Measurements from ENCODE around the gene SUPT16H. TPM values are rescaled to one million over a fixed set of nuclear protein-coding genes. Genes with fewer than 3 reads are reported as not detected.
"Not testable (repeated sequence)": the region's sequence is repeated elsewhere in the genome, so short reads cannot be mapped to it uniquely, and the experiment has no call there.

SUPT16H gene
- polyA plus RNA-seq, 3 donors, result 140 to 158 (median 145) TPM

- no peak for DNase-seq
Observed at GRCh38 chr14:21307637-21308036, 76.2 kb downstream of the SUPT16H start.

- not testable (repeated sequence) for DNase-seq
Observed at GRCh38 chr14:21302836-21303140, 81.0 kb downstream of the SUPT16H start.

- no peak for DNase-seq
Observed at GRCh38 chr14:21302013-21302835, 81.6 kb downstream of the SUPT16H start.

Other genes starting within 250 kb of the SUPT16H start
- under 1 TPM; 0.01 to 0.13 (median 0.05) TPM for gene OR5AU1, start 228.0 kb downstream of the SUPT16H start, polyA plus RNA-seq (ENCODE audit: insufficient read length in 3 of 3)
- gene HNRNPC, start 114.6 kb downstream of the SUPT16H start, polyA plus RNA-seq (ENCODE audit: insufficient read length in 3 of 3), result 1,000 to 10,000 TPM in 1 of 3 donors, 100 to 1,000 TPM in 2; 830 to 1,041 (median 977) TPM
- under 1 TPM; 0.47 to 0.90 (median 0.64) TPM for gene RPGRIP1, start 103.9 kb downstream of the SUPT16H start, polyA plus RNA-seq (ENCODE audit: insufficient read length in 3 of 3)
- gene CHD8, start 72.1 kb upstream of the SUPT16H start, polyA plus RNA-seq (ENCODE audit: insufficient read length in 3 of 3), result 10 to 100 TPM; 73.2 to 86.2 (median 78.1) TPM
- gene RAB2B, start 92.9 kb upstream of the SUPT16H start, polyA plus RNA-seq (ENCODE audit: insufficient read length in 3 of 3), result 10 to 100 TPM; 37.2 to 51.3 (median 43.0) TPM
- 10 to 100 TPM; 60.1 to 63.6 (median 60.4) TPM for gene TOX4, start 93.2 kb upstream of the SUPT16H start, polyA plus RNA-seq (ENCODE audit: insufficient read length in 3 of 3)
- 100 to 1,000 TPM in 2 of 3 donors, 10 to 100 TPM in 1; 84.6 to 116 (median 106) TPM for gene METTL3, start 127.3 kb upstream of the SUPT16H start, polyA plus RNA-seq (ENCODE audit: insufficient read length in 3 of 3)
- 10 to 100 TPM; 62.0 to 74.4 (median 63.7) TPM for gene SALL2, start 142.3 kb upstream of the SUPT16H start, polyA plus RNA-seq (ENCODE audit: insufficient read length in 3 of 3)
- under 1 TPM in 1 of 3 donors, not detected in 2; 0.16 TPM for gene OR10G3, start 196.1 kb upstream of the SUPT16H start, polyA plus RNA-seq (ENCODE audit: insufficient read length in 3 of 3)

Data from renal pelvis (tissue), 4 donors.